ENCODE data around the gene SCMH1.
A peak's percentile ranks its signal among the peaks of the same experiment; 100 is the strongest.
"Not testable (repeated sequence)": the region's sequence is repeated elsewhere in the genome, so short reads cannot be mapped to it uniquely, and the experiment has no call there.

Gene SCMH1

GRCh38 chr1:41274752-41275545, 32.8 kb upstream of the SCMH1 start:
- peaks cover 13% of the 10 kb centered on the region for H3K27me3 Mint-ChIP-seq (ENCODE audit: low read depth)
- DNase-seq (ENCODE audit: low spot score) = no peak
- H3K4me3 Mint-ChIP-seq = no peak overlapping the region
- no peaks in the 10 kb centered on the region for H3K4me1 Mint-ChIP-seq (ENCODE audit: low read depth)
- no peaks in the 10 kb centered on the region for H3K36me3 Mint-ChIP-seq (ENCODE audit: low read depth)
- no peaks in the 10 kb centered on the region for H3K9me3 Mint-ChIP-seq
- no peak overlapping the region for H3K27ac Mint-ChIP-seq

GRCh38 chr1:41272601-41273000, 30.5 kb upstream of the SCMH1 start:
- peaks cover 3% of the 10 kb centered on the region for H3K4me1 Mint-ChIP-seq (ENCODE audit: low read depth)
- H3K27ac Mint-ChIP-seq = no peak overlapping the region
- H3K27me3 Mint-ChIP-seq (ENCODE audit: low read depth) = peaks cover 22% of the 10 kb centered on the region
- H3K36me3 Mint-ChIP-seq (ENCODE audit: low read depth) = no peaks in the 10 kb centered on the region
- DNase-seq (ENCODE audit: low spot score) = no peak
- H3K9me3 Mint-ChIP-seq = no peaks in the 10 kb centered on the region
- no peak overlapping the region for H3K4me3 Mint-ChIP-seq

GRCh38 chr1:41268154-41268770, 26.2 kb upstream of the SCMH1 start:
- Mint-ChIP-seq H3K27ac (no peak overlapping the region), H3K9me3 (no peaks in the 10 kb centered on the region), H3K4me1 (ENCODE audit: low read depth) (peaks cover 3% of the 10 kb centered on the region), H3K4me3 (no peak overlapping the region), H3K36me3 (ENCODE audit: low read depth) (no peaks in the 10 kb centered on the region), H3K27me3 (ENCODE audit: low read depth) (peaks cover 18% of the 10 kb centered on the region)
- DNase-seq (ENCODE audit: low spot score) = peak; percentile 31

- H3K9me3 Mint-ChIP-seq = no peaks in the 10 kb centered on the region
- DNase-seq (ENCODE audit: low spot score) = no peak
These were observed 20.0 kb upstream of the SCMH1 start for GRCh38 chr1:41261926-41262618.

GRCh38 chr1:41260768-41261167, 18.7 kb upstream of the SCMH1 start:
- no peak overlapping the region for H3K4me3 Mint-ChIP-seq
- peaks cover 10% of the 10 kb centered on the region for H3K27me3 Mint-ChIP-seq (ENCODE audit: low read depth)
- H3K4me1 Mint-ChIP-seq (ENCODE audit: low read depth) = no peaks in the 10 kb centered on the region
- no peak overlapping the region for H3K27ac Mint-ChIP-seq
- DNase-seq (ENCODE audit: low spot score) = no peak
- peaks cover 9% of the 10 kb centered on the region for H3K9me3 Mint-ChIP-seq
- H3K36me3 Mint-ChIP-seq (ENCODE audit: low read depth) = no peaks in the 10 kb centered on the region

More at GRCh38 chr1:41261926-41262618, 20.0 kb upstream of the SCMH1 start:
- no peak overlapping the region for H3K27ac Mint-ChIP-seq
- H3K27me3 Mint-ChIP-seq (ENCODE audit: low read depth) = no peaks in the 10 kb centered on the region
- H3K4me1 Mint-ChIP-seq (ENCODE audit: low read depth) = no peaks in the 10 kb centered on the region
- no peak overlapping the region for H3K4me3 Mint-ChIP-seq
- H3K36me3 Mint-ChIP-seq (ENCODE audit: low read depth) = no peaks in the 10 kb centered on the region

GRCh38 chr1:41259221-41259620, 17.1 kb upstream of the SCMH1 start:
- Mint-ChIP-seq H3K27me3 (ENCODE audit: low read depth) (peaks cover 16% of the 10 kb centered on the region), H3K27ac (no peak overlapping the region), H3K4me3 (no peak overlapping the region), H3K36me3 (ENCODE audit: low read depth) (no peaks in the 10 kb centered on the region), H3K9me3 (peaks cover 16% of the 10 kb centered on the region), H3K4me1 (ENCODE audit: low read depth) (no peaks in the 10 kb centered on the region)
- no peak for DNase-seq (ENCODE audit: low spot score)

GRCh38 chr1:41255978-41256377, 13.9 kb upstream of the SCMH1 start:
- Mint-ChIP-seq H3K36me3 (ENCODE audit: low read depth) (no peaks in the 10 kb centered on the region), H3K27me3 (ENCODE audit: low read depth) (peaks cover 39% of the 10 kb centered on the region), H3K9me3 (peaks cover 18% of the 10 kb centered on the region), H3K4me3 (no peak overlapping the region), H3K4me1 (ENCODE audit: low read depth) (no peaks in the 10 kb centered on the region), H3K27ac (no peak overlapping the region)
- DNase-seq (ENCODE audit: low spot score) = no peak

- H3K4me3 Mint-ChIP-seq; H3K4me1 Mint-ChIP-seq (ENCODE audit: low read depth); H3K27ac Mint-ChIP-seq; DNase-seq (ENCODE audit: low spot score); H3K9me3 Mint-ChIP-seq; H3K36me3 Mint-ChIP-seq (ENCODE audit: low read depth): not testable (repeated sequence)
- peaks cover 34% of the 10 kb centered on the region for H3K27me3 Mint-ChIP-seq (ENCODE audit: low read depth)
These were observed 9.0 kb upstream of the SCMH1 start for GRCh38 chr1:41251120-41251519.

GRCh38 chr1:41249319-41249718, 7.2 kb upstream of the SCMH1 start:
- H3K27me3 Mint-ChIP-seq (ENCODE audit: low read depth) = peaks cover 32% of the 10 kb centered on the region
- H3K36me3 Mint-ChIP-seq (ENCODE audit: low read depth) = no peaks in the 10 kb centered on the region
- peaks cover 3% of the 10 kb centered on the region for H3K9me3 Mint-ChIP-seq
- no peak for DNase-seq (ENCODE audit: low spot score)
- peaks cover 10% of the 10 kb centered on the region for H3K4me1 Mint-ChIP-seq (ENCODE audit: low read depth)
- no peak overlapping the region for H3K4me3 Mint-ChIP-seq
- H3K27ac Mint-ChIP-seq = no peak overlapping the region

GRCh38 chr1:41246568-41246967, 4.5 kb upstream of the SCMH1 start:
- no peaks in the 10 kb centered on the region for H3K36me3 Mint-ChIP-seq (ENCODE audit: low read depth)
- DNase-seq (ENCODE audit: low spot score) = no peak
- H3K27ac Mint-ChIP-seq = no peak overlapping the region
- H3K4me1 Mint-ChIP-seq (ENCODE audit: low read depth) = peaks cover 18% of the 10 kb centered on the region
- no peaks in the 10 kb centered on the region for H3K9me3 Mint-ChIP-seq
- peaks cover 11% of the 10 kb centered on the region for H3K27me3 Mint-ChIP-seq (ENCODE audit: low read depth)
- H3K4me3 Mint-ChIP-seq = no peak overlapping the region

- H3K36me3 Mint-ChIP-seq (ENCODE audit: low read depth) = no peaks in the 10 kb centered on the region
- H3K27me3 Mint-ChIP-seq (ENCODE audit: low read depth) = peaks cover 7% of the 10 kb centered on the region
- DNase-seq (ENCODE audit: low spot score) = no peak
- H3K4me1 Mint-ChIP-seq (ENCODE audit: low read depth) = peaks cover 22% of the 10 kb centered on the region
- H3K4me3 Mint-ChIP-seq = no peak overlapping the region
- H3K9me3 Mint-ChIP-seq = no peaks in the 10 kb centered on the region
- no peak overlapping the region for H3K27ac Mint-ChIP-seq
These were observed 3.6 kb upstream of the SCMH1 start for GRCh38 chr1:41245659-41246058.

GRCh38 chr1:41243079-41243385, 926 bp upstream of the SCMH1 start:
- peaks cover 32% of the 10 kb centered on the region for H3K4me1 Mint-ChIP-seq (ENCODE audit: low read depth)
- DNase-seq (ENCODE audit: low spot score) = no peak
- H3K4me3 Mint-ChIP-seq = peak overlapping the region; percentile 83
- peak overlapping the region; percentile 74 for H3K27ac Mint-ChIP-seq
- no peaks in the 10 kb centered on the region for H3K9me3 Mint-ChIP-seq
- H3K27me3 Mint-ChIP-seq (ENCODE audit: low read depth) = peaks cover 7% of the 10 kb centered on the region
- no peaks in the 10 kb centered on the region for H3K36me3 Mint-ChIP-seq (ENCODE audit: low read depth)

GRCh38 chr1:41242342-41243078, 404 bp upstream of the SCMH1 start:
- Mint-ChIP-seq H3K4me1 (ENCODE audit: low read depth) (peaks cover 32% of the 10 kb centered on the region), H3K27ac (peak overlapping the region; percentile 74), H3K36me3 (ENCODE audit: low read depth) (no peaks in the 10 kb centered on the region), H3K4me3 (peak overlapping the region; percentile 83), H3K27me3 (ENCODE audit: low read depth) (peaks cover 7% of the 10 kb centered on the region), H3K9me3 (no peaks in the 10 kb centered on the region)
- DNase-seq (ENCODE audit: low spot score) = no peak

GRCh38 chr1:41241354-41241748, 755 bp downstream of the SCMH1 start:
- Mint-ChIP-seq H3K9me3 (no peaks in the 10 kb centered on the region), H3K4me1 (ENCODE audit: low read depth) (peaks cover 34% of the 10 kb centered on the region), H3K27ac (no peak overlapping the region), H3K4me3 (peak overlapping the region; percentile 83), H3K27me3 (ENCODE audit: low read depth) (peaks cover 5% of the 10 kb centered on the region), H3K36me3 (ENCODE audit: low read depth) (no peaks in the 10 kb centered on the region)
- DNase-seq (ENCODE audit: low spot score) = peak; percentile 44
